CMK (cell line): ENCODE measurements around the gene RNF151.

ENCODE experiments used
- DNase-seq: peaks from one replicate; pipeline ENCODE4 v3.0.0-alpha.2; 2010; ENCODE audit warnings: low read depth

RNF151 gene

DNA sequence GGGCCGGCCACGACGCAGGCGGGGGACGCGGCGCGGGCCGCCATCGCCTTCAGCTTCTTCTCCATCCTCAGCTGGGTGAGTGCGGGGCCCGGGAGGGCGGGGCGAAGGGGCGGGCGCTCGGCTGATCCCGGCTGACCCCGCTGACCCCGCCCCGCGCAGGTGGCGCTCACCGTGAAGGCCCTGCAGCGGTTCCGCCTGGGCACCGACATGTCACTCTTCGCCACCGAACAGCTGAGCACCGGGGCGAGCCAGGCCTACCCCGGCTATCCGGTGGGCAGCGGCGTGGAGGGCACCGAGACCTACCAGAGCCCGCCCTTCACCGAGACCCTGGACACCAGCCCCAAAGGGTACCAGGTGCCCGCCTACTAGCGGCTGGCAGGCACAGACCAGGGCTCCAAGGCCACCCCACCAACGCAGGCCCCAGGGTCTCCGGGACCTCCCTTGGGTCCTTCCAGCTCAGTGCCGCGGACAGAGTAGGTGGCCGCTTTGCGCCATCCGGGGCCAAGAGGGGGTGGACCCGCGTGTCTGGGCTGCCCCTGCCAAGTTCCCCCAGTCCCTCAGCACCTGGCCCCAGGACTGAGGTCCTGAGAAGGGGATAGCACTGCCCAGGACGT lies 26.2 kb downstream of the RNF151 start:
- DNase-seq: no peak

- no peak for DNase-seq
These were observed 27.1 kb downstream of the RNF151 start for GRCh38 chr16:1993731-1994131.

- no peak for DNase-seq
These were observed 31.1 kb downstream of the RNF151 start for GRCh38 chr16:1997494-1998359.

DNA sequence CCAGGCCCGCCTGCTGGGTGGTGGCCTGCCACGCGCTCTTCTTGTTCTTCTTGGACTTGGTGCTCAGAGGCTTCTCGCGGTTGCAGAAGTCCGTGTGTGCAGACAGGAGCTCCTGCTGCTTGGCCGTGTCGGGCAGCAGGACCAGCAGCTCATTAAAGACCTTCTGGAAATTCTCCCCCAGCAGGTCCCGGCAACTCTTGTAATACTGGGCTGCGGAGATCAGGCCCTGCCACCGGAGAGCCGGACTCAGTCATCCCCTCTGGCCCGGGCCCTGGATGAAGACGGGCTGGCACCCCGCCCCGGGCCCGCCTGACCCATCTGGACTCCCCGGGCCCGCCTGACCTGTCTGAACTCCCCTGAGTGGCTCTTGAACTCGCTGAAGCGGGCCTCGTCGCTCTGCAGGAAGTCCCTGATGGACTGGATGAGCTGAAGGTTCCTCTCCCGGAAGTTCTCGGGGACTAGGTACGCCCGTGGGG lies 31.7 kb downstream of the RNF151 start:
- DNase-seq: no peak

DNA sequence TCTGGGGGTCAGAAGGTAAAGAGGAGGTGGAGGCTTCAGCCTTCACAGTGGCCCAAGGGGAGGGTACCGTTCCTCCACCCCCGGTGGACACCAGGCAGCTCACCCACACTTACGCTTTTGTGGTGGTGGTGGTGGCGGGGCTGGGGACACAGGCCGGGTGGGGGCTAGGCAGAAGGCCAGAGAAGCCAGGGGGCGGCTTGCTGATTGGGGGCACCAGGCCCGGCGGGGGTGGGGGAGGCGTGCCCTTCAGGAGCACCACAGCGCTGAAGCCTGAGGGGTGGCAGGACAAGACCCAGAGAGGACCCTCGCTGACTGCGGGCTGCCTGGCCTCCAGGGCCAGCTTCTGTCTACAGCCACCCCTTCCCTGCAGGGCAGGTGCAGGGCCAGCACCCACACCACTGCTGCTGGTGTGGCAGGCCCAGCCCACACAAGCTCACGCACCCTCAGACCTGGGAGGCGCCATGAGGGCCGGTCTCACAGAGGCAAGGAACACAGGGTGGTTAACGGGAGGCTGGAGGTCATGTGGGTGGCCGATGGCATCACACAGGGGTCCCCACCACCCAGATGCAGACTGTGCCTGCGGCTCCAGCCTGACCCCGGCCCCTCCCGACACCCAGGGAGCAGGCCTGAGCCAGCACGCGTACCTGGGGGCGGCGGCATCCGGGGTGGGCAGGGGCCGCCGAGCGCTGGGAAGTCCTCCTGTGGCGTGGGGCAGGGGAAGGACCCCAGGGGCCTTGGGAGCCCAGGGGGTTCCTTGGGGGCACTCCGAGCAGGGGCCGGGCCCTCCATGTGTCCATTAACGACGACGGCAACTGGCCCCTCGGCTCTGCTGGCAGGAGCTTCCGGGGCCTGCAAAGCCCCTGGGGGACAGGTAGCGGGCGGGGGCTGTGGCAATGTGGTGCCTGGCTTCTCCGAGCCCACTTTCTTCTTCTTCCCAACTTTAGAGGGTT lies 32.5 kb downstream of the RNF151 start:
- DNase-seq: no peak

- no peak for DNase-seq
These were observed 33.3 kb downstream of the RNF151 start for GRCh38 chr16:1999866-2000514.

GRCh38 chr16:2001035-2001434 lies 34.4 kb downstream of the RNF151 start:
- no peak for DNase-seq

DNA sequence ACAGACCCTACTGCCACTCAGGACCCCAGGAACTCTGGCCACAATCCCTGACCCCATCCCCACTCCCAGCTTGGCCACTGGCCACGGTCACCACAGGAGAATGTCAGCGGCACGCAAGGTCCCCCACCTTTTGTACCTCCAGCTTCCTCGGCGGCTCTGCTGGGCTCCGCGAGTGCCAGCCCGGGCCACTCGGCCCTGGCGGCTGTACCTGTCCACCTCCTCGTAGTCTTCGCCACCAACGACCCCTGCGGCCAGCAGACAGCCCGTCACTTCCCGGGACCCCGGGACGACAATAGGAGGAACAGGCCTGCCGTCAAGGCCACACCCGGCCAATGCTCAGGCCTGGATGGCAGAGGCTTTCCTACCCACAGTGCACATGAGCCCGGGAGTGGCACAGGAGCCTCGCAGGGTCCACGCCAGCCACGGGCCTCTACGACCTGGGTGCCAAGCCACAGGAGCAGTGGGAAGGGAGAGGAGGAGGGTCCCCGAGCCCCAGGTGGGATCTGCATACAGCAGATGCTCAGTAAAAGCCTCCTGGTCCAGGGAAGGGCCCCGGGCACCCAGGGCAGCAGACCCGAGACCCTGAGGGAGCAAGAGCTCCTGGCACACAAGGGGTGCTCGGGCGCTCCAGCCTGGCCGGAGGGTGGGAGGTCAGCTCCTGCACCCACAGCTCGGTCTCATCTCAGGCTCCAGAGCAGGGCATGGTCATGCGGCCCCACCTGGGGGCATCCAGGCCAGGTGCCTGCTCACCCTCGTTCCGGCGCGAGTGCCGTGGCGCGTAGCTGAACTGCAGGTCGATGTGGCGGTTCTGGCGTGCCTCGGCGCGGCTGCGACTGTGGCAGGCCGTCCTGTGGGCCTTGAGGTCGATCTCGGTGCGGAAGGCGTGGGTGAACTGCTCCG lies 35.0 kb downstream of the RNF151 start:
- DNase-seq: no peak

- DNase-seq: no peak
These were observed 36.0 kb downstream of the RNF151 start for GRCh38 chr16:2002406-2003230.

DNA sequence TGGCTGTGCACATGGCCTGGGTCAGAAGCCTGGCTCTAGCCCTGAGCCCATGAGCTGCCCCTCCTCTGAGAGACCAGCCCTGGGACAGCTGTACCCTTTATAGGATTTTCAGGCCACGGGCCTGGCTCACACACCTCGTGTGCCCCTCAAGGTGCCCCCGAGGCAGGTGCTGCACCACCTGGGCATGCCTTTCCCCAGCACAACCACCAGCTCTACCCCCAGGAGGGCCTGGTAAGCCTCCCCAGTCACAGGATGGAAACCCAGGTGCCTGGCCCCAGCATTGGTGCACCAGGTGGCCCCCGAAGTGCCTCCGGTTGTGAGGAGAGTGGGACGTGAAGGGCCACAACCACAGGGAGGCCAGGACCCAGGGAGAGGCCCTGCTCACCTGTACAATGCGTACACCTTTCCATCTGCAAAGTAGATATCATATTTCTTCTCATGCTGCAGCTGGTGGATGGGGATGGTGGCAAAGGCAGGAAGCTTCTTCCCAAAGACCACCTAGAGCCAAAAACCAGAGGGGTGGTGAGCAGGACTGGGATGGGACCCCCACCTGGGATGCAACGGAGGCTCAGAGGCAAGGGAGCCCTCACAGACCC lies 36.7 kb downstream of the RNF151 start:
- no peak for DNase-seq

- no peak for DNase-seq
These were observed 37.4 kb downstream of the RNF151 start for GRCh38 chr16:2003827-2004641.

DNA sequence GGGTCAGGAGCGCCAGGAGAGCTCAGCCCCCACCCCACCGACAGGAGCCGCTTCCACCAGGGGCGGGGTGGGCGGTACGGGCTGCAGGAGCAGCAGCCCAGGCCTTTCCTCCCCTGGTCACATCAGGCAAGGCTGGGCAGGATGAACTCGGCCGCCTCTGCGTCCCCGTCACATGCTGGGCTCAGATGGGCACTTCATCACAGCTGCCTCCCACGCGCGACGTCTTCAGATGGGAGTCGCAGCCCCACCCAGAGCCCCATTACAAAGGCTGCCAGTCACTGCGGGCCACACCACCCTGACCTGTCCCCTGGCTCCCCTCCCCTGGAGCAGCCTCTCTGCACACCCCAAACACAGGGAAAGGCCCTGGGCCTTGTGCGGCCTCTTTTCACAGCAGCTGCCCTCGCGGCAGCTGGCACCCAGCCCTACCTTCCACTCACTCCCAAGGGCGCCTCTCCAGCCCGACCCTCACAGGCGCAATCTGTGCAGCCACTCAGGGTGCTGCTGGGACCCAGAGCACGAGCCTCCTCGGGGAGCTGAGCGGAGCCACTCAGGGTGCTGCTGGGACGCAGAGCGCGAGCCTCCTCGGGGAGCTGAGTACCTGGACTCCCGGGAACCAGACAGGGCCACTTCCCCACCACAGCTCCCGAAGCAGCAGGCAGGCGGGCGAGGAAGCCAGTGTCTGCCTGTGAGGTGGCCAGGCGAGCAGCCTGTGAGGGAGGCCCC lies 38.3 kb downstream of the RNF151 start:
- DNase-seq: no peak

DNA sequence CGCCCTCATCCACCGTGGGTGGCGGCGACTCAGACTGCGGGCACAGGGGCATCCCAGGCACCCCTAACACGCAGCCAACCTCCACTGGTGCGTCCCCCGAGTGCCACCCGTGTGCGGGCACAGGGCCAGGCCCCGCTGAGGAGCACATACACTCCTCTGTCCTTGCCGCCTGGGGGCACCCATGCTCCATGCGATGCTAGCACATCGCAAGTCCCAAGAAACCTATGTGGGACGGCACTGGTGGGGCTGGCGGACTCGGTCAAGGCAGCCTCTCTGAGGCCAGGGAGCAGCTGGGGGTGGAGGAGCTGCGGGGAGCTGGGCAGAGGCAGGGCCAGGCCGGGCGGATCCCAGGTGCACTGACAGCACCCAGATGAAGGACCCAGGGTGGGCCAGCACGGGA lies 39.0 kb downstream of the RNF151 start:
- DNase-seq: no peak

GRCh38 chr16:2006317-2006716 lies 39.7 kb downstream of the RNF151 start:
- no peak for DNase-seq

DNA sequence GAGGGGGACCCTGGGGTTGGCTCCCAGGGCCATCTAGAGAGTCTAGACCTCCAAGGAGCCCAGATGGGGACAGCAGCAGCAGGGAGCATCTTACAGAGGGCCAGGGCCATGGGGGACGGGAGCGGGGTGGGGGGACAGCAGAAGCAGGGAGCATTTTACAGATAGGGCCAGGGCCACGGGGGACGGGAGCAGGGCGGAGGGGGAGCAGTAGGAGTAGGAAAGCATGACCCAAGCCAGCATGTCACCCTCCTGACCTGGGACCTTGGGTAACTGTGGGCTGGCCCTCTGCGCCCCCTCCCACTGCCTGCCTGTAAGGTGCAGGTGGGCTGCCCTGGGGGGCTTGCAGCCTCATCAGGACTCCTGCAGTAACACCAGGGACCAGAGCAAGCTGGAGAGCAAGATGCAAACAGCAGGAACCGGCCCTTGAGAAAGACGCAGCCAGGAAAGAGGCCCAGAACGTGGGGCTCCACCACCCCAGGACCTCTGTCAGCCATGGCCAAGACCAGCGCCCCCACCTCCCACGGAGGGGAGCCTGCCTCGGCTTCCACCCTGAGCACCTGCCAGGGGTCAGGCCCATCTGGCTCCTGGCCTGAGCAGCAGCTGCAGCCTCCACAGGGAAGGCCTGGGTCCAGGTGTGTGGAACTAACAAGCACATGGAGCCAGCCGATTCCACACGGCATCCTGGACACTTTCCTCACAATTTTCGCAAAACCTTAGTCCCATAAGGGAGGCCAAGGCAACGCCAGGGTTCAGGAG lies 40.6 kb downstream of the RNF151 start:
- DNase-seq: no peak

- DNase-seq: no peak
These were observed 41.4 kb downstream of the RNF151 start for GRCh38 chr16:2008009-2008526.

DNA sequence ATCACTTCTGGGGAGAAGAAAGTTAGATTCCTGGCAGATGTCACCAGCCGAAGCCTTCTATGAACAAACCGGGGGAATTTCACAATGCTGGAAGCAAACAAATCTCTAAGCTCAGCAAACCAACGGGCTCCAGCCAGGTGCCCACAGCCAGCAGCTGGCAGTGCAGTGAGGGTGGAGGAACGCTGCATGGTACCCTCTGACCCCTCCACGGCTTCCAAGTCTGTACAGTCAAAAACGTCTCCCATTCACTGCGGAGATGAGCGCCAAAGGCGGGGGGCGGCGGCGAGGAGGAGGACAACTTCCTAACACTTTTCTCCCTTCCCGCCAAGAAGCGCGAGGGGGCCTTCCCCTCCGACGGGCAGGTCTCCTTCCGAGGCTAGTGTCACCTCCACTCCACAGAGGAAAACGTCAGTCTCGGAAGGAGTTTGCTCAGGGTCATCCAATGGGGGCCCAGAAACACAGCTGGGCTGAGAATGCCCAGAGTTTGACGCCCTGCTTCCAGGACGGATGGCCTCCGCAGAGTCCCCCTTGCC lies 42.0 kb downstream of the RNF151 start:
- no peak for DNase-seq
